Stimulated activated CD4-positive, alpha-beta T cell treated with anti-CD3 and anti-CD28 coated beads, Interleukin-2, amount 100 ng/mL, for 4 hours (primary cell): ENCODE results near the gene MPP7.

Experiments
- DNase-seq: peaks from one replicate; pipeline ENCODE4 v3.0.0-alpha.2; 2020; ENCODE audit warnings: low read depth

The MPP7 gene

GRCh38 chr10:28305553-28305952, 2.7 kb upstream of the MPP7 start:
- DNase-seq, result no peak

GRCh38 chr10:28304032-28304571, 1.2 kb upstream of the MPP7 start:
- no peak for DNase-seq

- peak; percentile 4 for DNase-seq
Measured at GRCh38 chr10:28302012-28302637, 739 bp downstream of the MPP7 start.

- no peak for DNase-seq
Measured at GRCh38 chr10:28300027-28300426, 2.8 kb downstream of the MPP7 start.

GRCh38 chr10:28298951-28299350, 3.9 kb downstream of the MPP7 start:
- no peak for DNase-seq

- no peak for DNase-seq
Measured at GRCh38 chr10:28296023-28296422, 6.8 kb downstream of the MPP7 start.

- DNase-seq, result no peak
Measured at GRCh38 chr10:28295336-28295735, 7.5 kb downstream of the MPP7 start.

GRCh38 chr10:28294809-28295208, 8.1 kb downstream of the MPP7 start:
- DNase-seq, result no peak

GRCh38 chr10:28294169-28294532, 8.7 kb downstream of the MPP7 start:
- no peak for DNase-seq

GRCh38 chr10:28293236-28294168, 9.4 kb downstream of the MPP7 start:
- no peak for DNase-seq

- peak; percentile 48 for DNase-seq
Measured at GRCh38 chr10:28291881-28292297, 11.0 kb downstream of the MPP7 start.

- no peak for DNase-seq
Measured at GRCh38 chr10:28285816-28286215, 17.0 kb downstream of the MPP7 start.

GRCh38 chr10:28284126-28284525, 18.7 kb downstream of the MPP7 start:
- no peak for DNase-seq

GRCh38 chr10:28283251-28283650, 19.6 kb downstream of the MPP7 start:
- no peak for DNase-seq

- no peak for DNase-seq
Measured at GRCh38 chr10:28282336-28282735, 20.5 kb downstream of the MPP7 start.

- DNase-seq, result no peak
Measured at GRCh38 chr10:28281726-28282315, 21.0 kb downstream of the MPP7 start.

GRCh38 chr10:28280652-28281051, 22.2 kb downstream of the MPP7 start:
- no peak for DNase-seq

- DNase-seq, result no peak
Measured at GRCh38 chr10:28279878-28280277, 23.0 kb downstream of the MPP7 start.

GRCh38 chr10:28278842-28279241, 24.0 kb downstream of the MPP7 start:
- no peak for DNase-seq

GRCh38 chr10:28276384-28276783, 26.5 kb downstream of the MPP7 start:
- no peak for DNase-seq

GRCh38 chr10:28274475-28274874, 28.4 kb downstream of the MPP7 start:
- DNase-seq, result no peak

- no peak for DNase-seq
Measured at GRCh38 chr10:28273343-28273742, 29.5 kb downstream of the MPP7 start.
